Measurements from ENCODE around the gene PPP2R5C.

Gene PPP2R5C

GRCh38 chr14:101757064-101757838 is 4.3 kb upstream of the PPP2R5C start:
- DNase-seq, result no peak

GRCh38 chr14:101757839-101758211 is 3.7 kb upstream of the PPP2R5C start:
- no peak for DNase-seq

GRCh38 chr14:101758913-101759593 is 2.5 kb upstream of the PPP2R5C start:
- no peak for DNase-seq

- DNase-seq, result peak; percentile 99
These were observed 1.1 kb upstream of the PPP2R5C start for GRCh38 chr14:101760138-101761011.

GRCh38 chr14:101761881-101762529 is 496 bp downstream of the PPP2R5C start:
- no peak for DNase-seq

GRCh38 chr14:101762530-101763101 is 1.1 kb downstream of the PPP2R5C start:
- DNase-seq, result no peak

- DNase-seq, result no peak
These were observed 2.6 kb downstream of the PPP2R5C start for GRCh38 chr14:101763941-101764709.

GRCh38 chr14:101767618-101768362 is 6.3 kb downstream of the PPP2R5C start:
- DNase-seq, result no peak

- no peak for DNase-seq
These were observed 8.7 kb downstream of the PPP2R5C start for GRCh38 chr14:101770183-101770582.

GRCh38 chr14:101772770-101773169 is 11.3 kb downstream of the PPP2R5C start:
- DNase-seq, result no peak

GRCh38 chr14:101773378-101773777 is 11.9 kb downstream of the PPP2R5C start:
- no peak for DNase-seq

- peak; percentile 55 for DNase-seq
These were observed 12.7 kb downstream of the PPP2R5C start for GRCh38 chr14:101774006-101774795.

- DNase-seq, result no peak
These were observed 13.3 kb downstream of the PPP2R5C start for GRCh38 chr14:101774814-101775213.

GRCh38 chr14:101775826-101776225 is 14.3 kb downstream of the PPP2R5C start:
- peak; percentile 52 for DNase-seq

GRCh38 chr14:101776344-101776743 is 14.8 kb downstream of the PPP2R5C start:
- no peak for DNase-seq

- no peak for DNase-seq
These were observed 18.9 kb downstream of the PPP2R5C start for GRCh38 chr14:101780390-101780789.

GRCh38 chr14:101780887-101781239 is 19.4 kb downstream of the PPP2R5C start:
- no peak for DNase-seq

GRCh38 chr14:101781240-101782061 is 19.9 kb downstream of the PPP2R5C start:
- DNase-seq, result no peak
